LNCaP clone FGC (cell line): Measurements from ENCODE around the gene RP9.
"Not testable (repeated sequence)": the region's sequence is repeated elsewhere in the genome, so short reads cannot be mapped to it uniquely, and the experiment has no call there.

Source experiments
- DNase-seq: peaks from one replicate; pipeline ENCODE4 v3.0.0-alpha.2; 2011; ENCODE audit warnings: low read depth
- H3K4me3 ChIP-seq: 2 replicates; pipeline ENCODE4 v1.5.1; 2011; ENCODE audit warnings: mild to moderate bottlenecking, low read depth, low read length, control low read depth
- CTCF ChIP-seq: IDR thresholded peaks from 2 replicates; pipeline ENCODE4 v1.5.1; 2012; ENCODE audit warnings: mild to moderate bottlenecking; ENCODE audit not compliant: control insufficient read depth, insufficient read depth; ENCODE audit errors: extremely low read depth

Gene RP9

GRCh38 chr7:33107136-33108066, 1.8 kb downstream of the RP9 start:
- peak overlapping the region; percentile 69; the same call in 1 of the 2 replicates for H3K4me3 ChIP-seq
- no peak for DNase-seq
- TF ChIP-seq CTCF = peak; percentile 59

GRCh38 chr7:33101906-33102305, 7.3 kb downstream of the RP9 start:
- DNase-seq = no peak
- no peak for TF ChIP-seq CTCF
- no peak overlapping the region for H3K4me3 ChIP-seq

- no peak overlapping the region for H3K4me3 ChIP-seq
- TF ChIP-seq CTCF = no peak
- no peak for DNase-seq
Measured at GRCh38 chr7:33100770-33101169, 8.4 kb downstream of the RP9 start.

- no peak for DNase-seq
- H3K4me3 ChIP-seq = no peak overlapping the region
- TF ChIP-seq CTCF = no peak
Measured at GRCh38 chr7:33099154-33099940, 9.9 kb downstream of the RP9 start.

GRCh38 chr7:33094745-33095275, 14.4 kb downstream of the RP9 start:
- not testable (repeated sequence) for H3K4me3 ChIP-seq, DNase-seq

GRCh38 chr7:33093266-33093665, 15.9 kb downstream of the RP9 start:
- no peak for DNase-seq
- H3K4me3 ChIP-seq = no peak overlapping the region
- TF ChIP-seq CTCF = no peak

- DNase-seq = no peak
- no peak for TF ChIP-seq CTCF
Measured at GRCh38 chr7:33091641-33092191, 17.5 kb downstream of the RP9 start.

More at GRCh38 chr7:33091641-33092191, 17.5 kb downstream of the RP9 start:
- no peak overlapping the region for H3K4me3 ChIP-seq
